Neural progenitor cell (in vitro differentiated cells): ENCODE data around the gene SAMD4B. TPM values are rescaled to one million over a fixed set of nuclear protein-coding genes. Genes with fewer than 3 reads are reported as not detected.
A peak's percentile ranks its signal among the peaks of the same experiment; 100 is the strongest.

Experiments
- DNase-seq: peaks from one replicate; pipeline ENCODE4 v3.0.0-alpha.2; 2016; ENCODE audit warnings: low spot score
- H2AFZ ChIP-seq: fragments of 200-600 bp; sonication (generic); replicated peaks from 2 replicates; pipeline ENCODE4 v1.6.1; 2016; ENCODE audit warnings: antibody characterized with exemption
- H3F3A ChIP-seq: fragments of 200-600 bp; sonication (generic); 2 replicates; pipeline ENCODE4 v1.6.1; 2016; ENCODE audit warnings: antibody characterized with exemption, low read depth
- H3K27ac ChIP-seq: fragments of 200-600 bp; sonication (generic); 2 replicates; pipeline ENCODE4 v1.5.1; 2016; ENCODE audit warnings: mild to moderate bottlenecking
- H3K27me3 ChIP-seq: fragments of 200-600 bp; sonication (generic); 2 replicates; pipeline ENCODE4 v1.6.1; 2016; ENCODE audit warnings: mild to moderate bottlenecking, moderate library complexity
- H3K36me3 ChIP-seq: fragments of 200-600 bp; sonication (generic); 2 replicates; pipeline ENCODE4 v1.5.1; 2016
- H3K4me1 ChIP-seq: fragments of 200-600 bp; sonication (generic); 2 replicates; pipeline ENCODE4 v1.6.1; 2016; ENCODE audit warnings: mixed run types
- H3K4me2 ChIP-seq: fragments of 200-600 bp; sonication (generic); 2 replicates; pipeline ENCODE4 v1.6.1; 2016
- H3K4me3 ChIP-seq: fragments of 200-600 bp; sonication (generic); 2 replicates; pipeline ENCODE4 v1.5.1; 2016
- H3K79me2 ChIP-seq: fragments of 200-600 bp; sonication (generic); 2 replicates; pipeline ENCODE4 v1.6.1; 2016; ENCODE audit warnings: low read depth
- H3K9ac ChIP-seq: fragments of 200-600 bp; sonication (generic); 2 replicates; pipeline ENCODE4 v1.6.1; 2016
- H3K9me3 ChIP-seq: fragments of 200-600 bp; sonication (generic); 2 replicates; pipeline ENCODE4 v1.5.1; 2016; ENCODE audit warnings: low read depth
- H4K20me1 ChIP-seq: fragments of 200-600 bp; sonication (generic); 2 replicates; pipeline ENCODE4 v1.6.1; 2016; ENCODE audit warnings: low read depth
- H3K27ac Mint-ChIP-seq: 3 replicates; pipeline ENCODE4 v1.8.0; 2021; ENCODE audit warnings: mixed read lengths
- H3K27me3 Mint-ChIP-seq: 2 replicates; pipeline ENCODE4 v1.8.0; 2022; ENCODE audit warnings: low read depth, mild to moderate bottlenecking, inconsistent platforms, moderate library complexity, mixed read lengths; ENCODE audit not compliant: insufficient read depth
- H3K36me3 Mint-ChIP-seq: 3 replicates; pipeline ENCODE4 v1.8.0; 2021; ENCODE audit warnings: mixed read lengths
- H3K4me1 Mint-ChIP-seq: 3 replicates; pipeline ENCODE4 v1.8.0; 2021; ENCODE audit warnings: mixed read lengths
- H3K4me3 Mint-ChIP-seq: 3 replicates; pipeline ENCODE4 v1.8.0; 2021; ENCODE audit warnings: mild to moderate bottlenecking, moderate library complexity, mixed read lengths
- H3K9me3 Mint-ChIP-seq: 3 replicates; pipeline ENCODE4 v1.8.0; 2020; ENCODE audit warnings: mixed read lengths
- CTCF ChIP-seq: fragments of 200-600 bp; sonication (generic); IDR thresholded peaks from 2 replicates; pipeline ENCODE4 v1.5.1; 2017; ENCODE audit warnings: antibody characterized with exemption, mild to moderate bottlenecking
- EZH2 ChIP-seq: fragments of 200-600 bp; sonication (generic); IDR thresholded peaks from 2 replicates; pipeline ENCODE4 v1.6.1; 2017; ENCODE audit warnings: antibody characterized with exemption, mild to moderate bottlenecking, moderate library complexity
- EZH2phosphoT487 ChIP-seq: fragments of 200-600 bp; sonication (generic); IDR thresholded peaks from 2 replicates; pipeline ENCODE4 v1.6.1; 2017; ENCODE audit warnings: antibody characterized with exemption
- total RNA-seq: library from RNA; depleted of rRNA; stranded (reverse); fragments of >200 nt; gene quantifications from 2 replicates; pipeline ENCODE4 v1.2.3, GENCODE V29; 2015; ENCODE audit warnings: low replicate concordance

The SAMD4B gene
- total RNA-seq, 1 donor from 2014 or later = 32.8 TPM

GRCh38 chr19:39428283-39429112 is 86.3 kb downstream of the SAMD4B start:
- Mint-ChIP-seq H3K4me1 (peaks cover 24% of the 10 kb centered on the region), H3K4me3 (peak overlapping the region; percentile 73), H3K9me3 (no peaks in the 10 kb centered on the region), H3K27ac (peak overlapping the region; percentile 96), H3K36me3 (peaks cover 22% of the 10 kb centered on the region), H3K27me3 (peaks cover 4% of the 10 kb centered on the region)
- peaks cover 8% of the 10 kb centered on the region for H3K79me2 ChIP-seq
- H3K27me3 ChIP-seq = no peaks in the 10 kb centered on the region
- H3K4me1 ChIP-seq = peaks cover 10% of the 10 kb centered on the region
- H3K9ac ChIP-seq = no peak overlapping the region
- peak; percentile 91 for DNase-seq
- no peak overlapping the region for H2AFZ ChIP-seq
- TF ChIP-seq CTCF (no peak), EZH2 (no peak), EZH2phosphoT487 (no peak)
- peaks cover 59% of the 10 kb centered on the region for H3F3A ChIP-seq
- no peak overlapping the region for H3K4me3 ChIP-seq
- H3K4me2 ChIP-seq = peak overlapping the region; percentile 56
- H3K27ac ChIP-seq = peak overlapping the region; percentile 95
- peaks cover 4% of the 10 kb centered on the region for H3K36me3 ChIP-seq
- H3K9me3 ChIP-seq = no peaks in the 10 kb centered on the region
- H4K20me1 ChIP-seq = peaks cover 15% of the 10 kb centered on the region

GRCh38 chr19:39430675-39431593 is 88.7 kb downstream of the SAMD4B start:
- DNase-seq = no peak
- peak overlapping the region; percentile 56 for H3K27ac ChIP-seq
- no peak overlapping the region for H3K4me3 ChIP-seq
- TF ChIP-seq EZH2 (no peak), EZH2phosphoT487 (no peak), CTCF (no peak)
- H3K9me3 ChIP-seq = no peaks in the 10 kb centered on the region
- Mint-ChIP-seq H3K27me3 (peaks cover 2% of the 10 kb centered on the region), H3K27ac (peak overlapping the region; percentile 85), H3K4me1 (peaks cover 36% of the 10 kb centered on the region), H3K9me3 (no peaks in the 10 kb centered on the region), H3K4me3 (no peak overlapping the region), H3K36me3 (peaks cover 21% of the 10 kb centered on the region)
- no peak overlapping the region for H3K4me2 ChIP-seq
- H4K20me1 ChIP-seq = peaks cover 32% of the 10 kb centered on the region
- peaks cover 16% of the 10 kb centered on the region for H3K36me3 ChIP-seq
- peaks cover 31% of the 10 kb centered on the region for H3K79me2 ChIP-seq
- H3K27me3 ChIP-seq = no peaks in the 10 kb centered on the region
- no peak overlapping the region for H3K9ac ChIP-seq
- H2AFZ ChIP-seq = no peak overlapping the region
- peaks cover 76% of the 10 kb centered on the region for H3F3A ChIP-seq
- peaks cover 21% of the 10 kb centered on the region for H3K4me1 ChIP-seq

GRCh38 chr19:39432677-39433025 is 90.4 kb downstream of the SAMD4B start:
- no peak overlapping the region for H2AFZ ChIP-seq
- peaks cover 38% of the 10 kb centered on the region for H3K4me1 Mint-ChIP-seq
- H3K27me3 ChIP-seq = no peaks in the 10 kb centered on the region
- H3K9me3 ChIP-seq = no peaks in the 10 kb centered on the region
- H3K79me2 ChIP-seq = peaks cover 31% of the 10 kb centered on the region
- no peak overlapping the region for H3K9ac ChIP-seq
- H4K20me1 ChIP-seq = peaks cover 32% of the 10 kb centered on the region
- peaks cover 2% of the 10 kb centered on the region for H3K27me3 Mint-ChIP-seq
- no peak overlapping the region for H3K4me2 ChIP-seq
- no peak overlapping the region for H3K4me3 ChIP-seq
- peaks cover 16% of the 10 kb centered on the region for H3K36me3 ChIP-seq
- DNase-seq = no peak
- peaks cover 17% of the 10 kb centered on the region for H3K36me3 Mint-ChIP-seq
- no peak overlapping the region for H3K27ac Mint-ChIP-seq
- peaks cover 27% of the 10 kb centered on the region for H3K4me1 ChIP-seq
- H3K9me3 Mint-ChIP-seq = no peaks in the 10 kb centered on the region
- no peak for TF ChIP-seq CTCF
- no peak for TF ChIP-seq EZH2
- no peak for TF ChIP-seq EZH2phosphoT487
- H3F3A ChIP-seq = peaks cover 82% of the 10 kb centered on the region
- no peak overlapping the region for H3K27ac ChIP-seq
- H3K4me3 Mint-ChIP-seq = peak overlapping the region; percentile 50
